Gastrocnemius medialis (tissue), 4 donors: ENCODE data around the gene ADAMTS4. TPM values are rescaled to one million over a fixed set of nuclear protein-coding genes. Genes with fewer than 3 reads are reported as not detected.
A peak's percentile ranks its signal among the peaks of the same experiment; 100 is the strongest.

ENCODE experiments used
- ATAC-seq, 2 donors: fragments of 150-250 bp; one replicate each; pipeline ENCODE4 v1.9.1; 2016
- DNase-seq, 2 donors: peaks; one replicate each; pipeline ENCODE4 v3.0.0-alpha.2; 2019
- H3K27ac ChIP-seq, 4 donors: fragments of 200-600 bp; sonication (generic); 1 replicate in 1 of 4; 2 replicates in 3 of 4; pipeline ENCODE4 v1.5.1; 2016 to 2018; ENCODE audit warnings: mild to moderate bottlenecking in 2 of 4, moderate library complexity in 1 of 4
- H3K27me3 ChIP-seq, 3 donors: fragments of 200-600 bp; sonication (generic) in 2 of 3; 1 replicate in 1 of 3; 2 replicates in 2 of 3; pipeline versions ENCODE4 v1.5.1 to v1.6.0; 2016 to 2019; ENCODE audit warnings: mild to moderate bottlenecking in 1 of 3, moderate library complexity in 1 of 3
- H3K36me3 ChIP-seq, 2 donors: fragments of 200-600 bp; sonication (generic) in 1 of 2; one replicate each; pipeline ENCODE4 v1.5.1; 2017 to 2018
- H3K4me1 ChIP-seq, 2 donors: fragments of 200-600 bp; sonication (generic) in 1 of 2; one replicate each; pipeline ENCODE4 v1.5.1; 2016 to 2017; ENCODE audit warnings: mild to moderate bottlenecking in 2 of 2
- H3K4me3 ChIP-seq, 4 donors: fragments of 200-600 bp; sonication (generic) in 3 of 4; 1 replicate in 1 of 4; 2 replicates in 3 of 4; pipeline ENCODE4 v1.5.1; 2016 to 2019; ENCODE audit warnings: mild to moderate bottlenecking in 2 of 4
- H3K9me3 ChIP-seq, 3 donors: fragments of 200-600 bp; sonication (generic) in 2 of 3; 1 replicate in 1 of 3; 2 replicates in 2 of 3; pipeline ENCODE4 v1.5.1; 2016 to 2019
- CTCF ChIP-seq, 5 experiments: fragments of 450-650 bp in 3 of 5; fragments of 200-600 bp in 2 of 5; sonication (generic) in 2 of 5; IDR thresholded peaks in 4 of 5; conservative IDR thresholded peaks in 1 of 5; 1 replicate in 4 of 5; 2 replicates in 1 of 5; pipeline ENCODE4 v1.5.1; 2016 to 2019; ENCODE audit warnings: antibody characterized with exemption in 5 of 5, mild to moderate bottlenecking in 3 of 5, moderate library complexity in 3 of 5
- POLR2A ChIP-seq, 2 donors: fragments of 450-650 bp; IDR thresholded peaks; one replicate each; pipeline ENCODE4 v1.6.1; 2017; ENCODE audit warnings: antibody characterized with exemption in 2 of 2, mild to moderate bottlenecking in 2 of 2, moderate library complexity in 2 of 2
- in situ Hi-C, 4 donors: fragments of 200-750 bp; cut with MboI; loops; one replicate each; pipeline versions ENCODE4 v1.15.0 to v1.8.0; 2017; ENCODE audit warnings: low sequenced_read_pairs in 4 of 4
- intact Hi-C: fragments of 100-400 bp; cut with DNase I; formaldehyde crosslinking; loops from one replicate; pipeline ENCODE4 v1.15.1; 2023; ENCODE audit warnings: low total_unique reads
- total RNA-seq, 4 donors: library from RNA; depleted of rRNA; stranded (reverse); fragments of >200 nt; gene quantifications; one replicate each; pipeline versions ENCODE4 v1.1.0 to v1.2.3, GENCODE V29; 2016

Gene ADAMTS4
- total RNA-seq, 4 donors from 2014 or later = 1.2 to 12.4 (median 5.2) TPM

- ATAC-seq = peak; percentile 97 to 99
Observed at GRCh38 chr1:161165742-161166668, 32.8 kb downstream of the ADAMTS4 start, which contains the start of gene PPOX. TSS of gene PPOX (plus strand) at chr1:161166426. CDS start at chr1:161166848, 422 bp downstream.

GRCh38 chr1:161164901-161165610 is 33.8 kb downstream of the ADAMTS4 start:
- Histone ChIP-seq H3K36me3 (peaks cover 0 to 55% of the 10 kb centered on the region in 2 donors), H3K27me3 (no peaks in the 10 kb centered on the region), H3K4me1 (peaks cover 30 to 35% of the 10 kb centered on the region in 2 donors), H3K27ac (peak overlapping the region; percentile 85 to 94 (median 88)), H3K9me3 (no peaks in the 10 kb centered on the region), H3K4me3 (peak overlapping the region; percentile 77 to 90 (median 82))
- DNase-seq (no peak), ATAC-seq (no peak)
- in situ Hi-C loops (no loop called here), intact Hi-C loops (no loop called here)
- TF ChIP-seq CTCF (IDR thresholded peaks at IDR 0.05 in 4 of 5, conservative IDR thresholded peaks at IDR 0.05 in 1 of 5) = no peak
- TF ChIP-seq POLR2A (IDR thresholded peaks at IDR 0.05) = no peak

More at GRCh38 chr1:161165742-161166668, 32.8 kb downstream of the ADAMTS4 start, which contains the start of gene PPOX:
- Histone ChIP-seq H3K36me3 (peaks cover 5 to 61% of the 10 kb centered on the region in 2 donors), H3K27ac (peak within 1 kb of the TSS; percentile 85 to 94 (median 88)), H3K9me3 (no peaks in the 10 kb centered on the region), H3K27me3 (no peaks in the 10 kb centered on the region), H3K4me3 (peak within 1 kb of the TSS; percentile 77 to 90 (median 82)), H3K4me1 (peaks cover 22 to 26% of the 10 kb centered on the region in 2 donors)
- intact Hi-C loops (loop anchor here (1.0 kb wide), 1 partner anchor 11 kb away; the partner anchor contains the start of gene B4GALT3), in situ Hi-C loops (no loop called here)
- TF ChIP-seq POLR2A (IDR thresholded peaks at IDR 0.05) (peak; percentile 73 to 92), CTCF (IDR thresholded peaks at IDR 0.05 in 4 of 5, conservative IDR thresholded peaks at IDR 0.05 in 1 of 5) (peak; percentile 20 to 57 (median 44))
- DNase-seq = peak; percentile 98

GRCh38 chr1:161163793-161164192 is 35.1 kb downstream of the ADAMTS4 start:
- no peak for ATAC-seq
- TF ChIP-seq POLR2A (IDR thresholded peaks at IDR 0.05) = no peak
- no peak for TF ChIP-seq CTCF (IDR thresholded peaks at IDR 0.05 in 4 of 5, conservative IDR thresholded peaks at IDR 0.05 in 1 of 5)
- H3K4me1 ChIP-seq = peaks cover 32 to 39% of the 10 kb centered on the region in 2 donors
- no peak for DNase-seq
- no peaks in the 10 kb centered on the region for H3K27me3 ChIP-seq
- peaks cover 0 to 43% of the 10 kb centered on the region in 2 donors for H3K36me3 ChIP-seq
- H3K4me3 ChIP-seq = no peak overlapping the region
- no peak overlapping the region for H3K27ac ChIP-seq
- intact Hi-C loops (no loop called here), in situ Hi-C loops (no loop called here)
- no peaks in the 10 kb centered on the region for H3K9me3 ChIP-seq

- intact Hi-C loops = no loop called here
- ATAC-seq (no peak), DNase-seq (no peak)
- no peaks in the 10 kb centered on the region for H3K9me3 ChIP-seq
- no peak overlapping the region for H3K4me3 ChIP-seq
- H3K27me3 ChIP-seq = no peaks in the 10 kb centered on the region
- TF ChIP-seq POLR2A (IDR thresholded peaks at IDR 0.05) = no peak
- TF ChIP-seq CTCF (IDR thresholded peaks at IDR 0.05 in 4 of 5, conservative IDR thresholded peaks at IDR 0.05 in 1 of 5) = no peak
- H3K36me3 ChIP-seq = peaks cover 0 to 43% of the 10 kb centered on the region in 2 donors
- in situ Hi-C loops = no loop called here
- H3K27ac ChIP-seq = no peak overlapping the region
- peaks cover 32 to 43% of the 10 kb centered on the region in 2 donors for H3K4me1 ChIP-seq
Observed at GRCh38 chr1:161162806-161163205, 36.0 kb downstream of the ADAMTS4 start.
